Panc1 (cell line): Measurements from ENCODE around the gene MEP1A.

ENCODE experiments used
- TCF7L2 ChIP-seq: IDR thresholded peaks from 2 replicates; pipeline ENCODE4 v1.6.1; 2011; ENCODE audit warnings: mild to moderate bottlenecking, low read depth, low read length, inconsistent platforms
- TF ChIP-seq, protein P1 (sequence below): fragments of 450-650 bp; IDR thresholded peaks from 2 replicates; pipeline ENCODE4 v1.5.1; 2017; ENCODE audit warnings: mild to moderate bottlenecking
- TF ChIP-seq, protein P2 (sequence below), 2 experiments: IDR thresholded peaks; 2 replicates each; pipeline ENCODE4 v1.6.1; 2011 to 2012; ENCODE audit warnings: low read depth in 2 of 2, control low read depth in 1 of 2, low read length in 1 of 2, mild to moderate bottlenecking in 1 of 2, moderate library complexity in 1 of 2; ENCODE audit not compliant: insufficient read depth in 1 of 2

DNA sequence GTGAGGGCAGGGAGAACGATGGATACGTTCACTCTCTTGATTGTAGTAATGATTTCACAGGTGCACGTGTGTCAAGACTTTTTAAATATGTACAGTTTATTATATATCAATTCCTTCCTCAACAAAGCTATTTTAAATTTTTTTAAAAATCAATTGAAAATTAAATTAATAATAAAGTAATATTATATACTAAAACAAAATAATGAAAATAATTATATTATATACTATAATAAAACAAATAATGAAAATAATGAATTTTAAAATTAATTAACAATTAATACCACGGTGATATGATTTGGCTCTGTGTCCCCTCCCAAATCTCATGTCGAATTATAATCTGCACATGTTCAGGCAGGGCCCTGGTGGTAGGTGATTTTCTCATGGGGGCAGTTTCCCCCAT, 85.8 kb downstream of the MEP1A start:
- TF ChIP-seq, protein P1, sequence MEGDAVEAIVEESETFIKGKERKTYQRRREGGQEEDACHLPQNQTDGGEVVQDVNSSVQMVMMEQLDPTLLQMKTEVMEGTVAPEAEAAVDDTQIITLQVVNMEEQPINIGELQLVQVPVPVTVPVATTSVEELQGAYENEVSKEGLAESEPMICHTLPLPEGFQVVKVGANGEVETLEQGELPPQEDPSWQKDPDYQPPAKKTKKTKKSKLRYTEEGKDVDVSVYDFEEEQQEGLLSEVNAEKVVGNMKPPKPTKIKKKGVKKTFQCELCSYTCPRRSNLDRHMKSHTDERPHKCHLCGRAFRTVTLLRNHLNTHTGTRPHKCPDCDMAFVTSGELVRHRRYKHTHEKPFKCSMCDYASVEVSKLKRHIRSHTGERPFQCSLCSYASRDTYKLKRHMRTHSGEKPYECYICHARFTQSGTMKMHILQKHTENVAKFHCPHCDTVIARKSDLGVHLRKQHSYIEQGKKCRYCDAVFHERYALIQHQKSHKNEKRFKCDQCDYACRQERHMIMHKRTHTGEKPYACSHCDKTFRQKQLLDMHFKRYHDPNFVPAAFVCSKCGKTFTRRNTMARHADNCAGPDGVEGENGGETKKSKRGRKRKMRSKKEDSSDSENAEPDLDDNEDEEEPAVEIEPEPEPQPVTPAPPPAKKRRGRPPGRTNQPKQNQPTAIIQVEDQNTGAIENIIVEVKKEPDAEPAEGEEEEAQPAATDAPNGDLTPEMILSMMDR: no peak
- TF ChIP-seq, protein P2, sequence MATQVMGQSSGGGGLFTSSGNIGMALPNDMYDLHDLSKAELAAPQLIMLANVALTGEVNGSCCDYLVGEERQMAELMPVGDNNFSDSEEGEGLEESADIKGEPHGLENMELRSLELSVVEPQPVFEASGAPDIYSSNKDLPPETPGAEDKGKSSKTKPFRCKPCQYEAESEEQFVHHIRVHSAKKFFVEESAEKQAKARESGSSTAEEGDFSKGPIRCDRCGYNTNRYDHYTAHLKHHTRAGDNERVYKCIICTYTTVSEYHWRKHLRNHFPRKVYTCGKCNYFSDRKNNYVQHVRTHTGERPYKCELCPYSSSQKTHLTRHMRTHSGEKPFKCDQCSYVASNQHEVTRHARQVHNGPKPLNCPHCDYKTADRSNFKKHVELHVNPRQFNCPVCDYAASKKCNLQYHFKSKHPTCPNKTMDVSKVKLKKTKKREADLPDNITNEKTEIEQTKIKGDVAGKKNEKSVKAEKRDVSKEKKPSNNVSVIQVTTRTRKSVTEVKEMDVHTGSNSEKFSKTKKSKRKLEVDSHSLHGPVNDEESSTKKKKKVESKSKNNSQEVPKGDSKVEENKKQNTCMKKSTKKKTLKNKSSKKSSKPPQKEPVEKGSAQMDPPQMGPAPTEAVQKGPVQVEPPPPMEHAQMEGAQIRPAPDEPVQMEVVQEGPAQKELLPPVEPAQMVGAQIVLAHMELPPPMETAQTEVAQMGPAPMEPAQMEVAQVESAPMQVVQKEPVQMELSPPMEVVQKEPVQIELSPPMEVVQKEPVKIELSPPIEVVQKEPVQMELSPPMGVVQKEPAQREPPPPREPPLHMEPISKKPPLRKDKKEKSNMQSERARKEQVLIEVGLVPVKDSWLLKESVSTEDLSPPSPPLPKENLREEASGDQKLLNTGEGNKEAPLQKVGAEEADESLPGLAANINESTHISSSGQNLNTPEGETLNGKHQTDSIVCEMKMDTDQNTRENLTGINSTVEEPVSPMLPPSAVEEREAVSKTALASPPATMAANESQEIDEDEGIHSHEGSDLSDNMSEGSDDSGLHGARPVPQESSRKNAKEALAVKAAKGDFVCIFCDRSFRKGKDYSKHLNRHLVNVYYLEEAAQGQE (IDR thresholded peaks at IDR 0.05; ENCODE audit: insufficient read depth in 1 of 2, low read depth in 2 of 2, low read length in 1 of 2): no peak
- no peak for TF ChIP-seq TCF7L2
